HG03139 (cell line): ENCODE data around the gene C16orf95.
"Not testable (repeated sequence)": the region's sequence is repeated elsewhere in the genome, so short reads cannot be mapped to it uniquely, and the experiment has no call there.

Source experiments
- ATAC-seq: cut with Tn5 transposase; IDR thresholded peaks from one replicate; pipeline ENCODE4 v1.9.1; 2021; ENCODE audit not compliant: unreplicated experiment

The C16orf95 gene

DNA sequence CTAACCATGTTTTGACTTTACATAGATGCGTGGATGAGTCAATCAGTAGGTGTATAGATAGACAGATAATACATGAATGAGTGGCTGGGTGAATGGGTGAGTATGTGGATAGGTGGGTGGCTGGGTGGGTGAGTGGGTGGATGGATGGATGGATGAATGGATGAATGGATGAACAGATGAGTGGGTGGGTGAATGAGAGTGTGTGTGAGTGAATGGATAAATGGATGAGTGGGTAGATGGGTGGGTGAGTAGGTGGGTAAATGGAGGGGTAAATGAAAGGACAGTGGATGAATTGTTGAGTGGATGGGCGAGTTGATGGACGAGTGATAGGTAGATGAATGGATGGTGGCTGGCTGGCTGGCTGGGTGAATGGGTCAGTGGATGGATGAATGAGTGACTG lies 23.2 kb downstream of the C16orf95 start:
- ATAC-seq, result no peak

DNA sequence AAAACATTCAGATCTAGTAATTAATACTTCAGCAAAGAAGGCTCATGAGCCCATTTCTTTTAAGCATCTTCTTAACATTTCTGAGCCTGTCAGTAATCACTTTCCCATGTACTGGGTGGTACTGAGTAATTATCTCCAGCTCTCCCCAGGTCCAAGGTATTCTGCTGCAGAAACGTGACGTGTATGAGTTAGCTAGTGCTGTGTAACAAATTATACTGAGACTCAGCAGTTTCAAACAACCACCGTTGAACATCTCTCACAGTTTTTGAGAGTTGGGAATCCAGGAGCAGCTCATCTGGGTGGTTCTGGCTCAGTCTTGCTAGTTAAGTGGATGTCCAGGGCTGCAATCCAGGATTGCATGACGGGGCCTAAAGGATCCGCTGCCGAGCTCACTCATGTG lies 25.2 kb downstream of the C16orf95 start:
- no peak for ATAC-seq

- no peak for ATAC-seq
Observed at GRCh38 chr16:87288753-87289362, 28.3 kb downstream of the C16orf95 start.

DNA sequence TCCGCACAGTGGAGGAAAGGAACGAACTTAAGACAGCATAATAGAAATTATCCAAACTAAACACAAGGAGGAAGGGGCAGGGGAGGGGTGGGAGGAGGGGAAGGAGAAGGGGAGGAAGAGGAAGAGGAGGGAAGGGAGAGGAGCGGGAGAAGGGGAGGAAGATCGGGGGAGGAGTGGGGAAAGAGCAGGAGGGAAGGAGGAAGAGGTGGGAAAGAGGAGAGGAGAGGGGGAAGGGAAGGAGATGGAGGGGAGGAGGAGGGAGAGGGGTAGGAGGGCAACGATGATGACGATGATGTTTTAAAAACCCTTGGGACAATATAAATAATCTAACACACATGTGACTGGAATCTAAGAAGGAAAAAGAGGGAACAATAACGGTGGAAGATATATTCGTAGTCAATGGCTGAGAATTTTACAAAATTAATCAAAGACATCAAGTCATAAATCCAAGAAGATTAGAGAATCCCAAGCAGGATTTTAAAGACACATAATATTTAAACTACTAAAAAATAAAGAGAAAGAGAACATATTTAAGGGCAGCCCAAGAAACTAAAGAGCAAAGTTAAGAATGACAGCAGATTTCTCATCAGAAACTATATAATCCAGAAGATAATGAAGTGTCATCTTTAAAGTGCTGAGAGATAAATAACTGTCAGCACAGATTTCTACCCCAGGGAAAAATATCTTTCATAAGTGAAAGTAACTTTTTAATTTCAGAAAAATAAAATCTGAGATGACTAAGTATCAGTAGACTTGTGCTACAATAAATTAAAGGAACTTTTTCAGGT lies 30.2 kb downstream of the C16orf95 start:
- ATAC-seq, result no peak

- no peak for ATAC-seq
Observed at GRCh38 chr16:87284183-87284582, 33.0 kb downstream of the C16orf95 start.

- no peak for ATAC-seq
Observed at GRCh38 chr16:87279094-87279658, 38.0 kb downstream of the C16orf95 start.

GRCh38 chr16:87278191-87279093 lies 38.8 kb downstream of the C16orf95 start:
- ATAC-seq, result no peak

DNA sequence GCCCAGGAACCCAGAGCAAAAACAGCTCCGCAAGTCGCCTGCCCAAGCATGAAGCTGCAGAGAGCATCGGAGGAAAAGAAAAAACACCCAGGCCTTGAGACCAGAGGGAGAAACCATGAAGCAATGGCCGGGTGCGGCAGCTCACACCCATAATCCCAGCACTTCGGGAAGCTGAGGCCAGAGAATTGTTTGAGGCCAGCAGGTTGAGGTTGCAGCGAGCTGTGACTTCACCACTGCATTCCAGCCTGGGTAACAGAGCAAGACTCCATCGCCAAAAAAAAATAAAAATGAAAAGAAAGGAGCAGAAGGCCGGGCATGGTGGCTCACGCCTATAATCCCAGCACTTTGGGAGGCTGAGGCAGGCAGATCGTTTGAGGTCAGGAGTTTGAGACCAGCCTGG lies 40.3 kb downstream of the C16orf95 start:
- ATAC-seq, result no peak

- no peak for ATAC-seq
Observed at GRCh38 chr16:87276091-87276701, 41.0 kb downstream of the C16orf95 start.

GRCh38 chr16:87274794-87275193 lies 42.4 kb downstream of the C16orf95 start:
- ATAC-seq, result no peak

DNA sequence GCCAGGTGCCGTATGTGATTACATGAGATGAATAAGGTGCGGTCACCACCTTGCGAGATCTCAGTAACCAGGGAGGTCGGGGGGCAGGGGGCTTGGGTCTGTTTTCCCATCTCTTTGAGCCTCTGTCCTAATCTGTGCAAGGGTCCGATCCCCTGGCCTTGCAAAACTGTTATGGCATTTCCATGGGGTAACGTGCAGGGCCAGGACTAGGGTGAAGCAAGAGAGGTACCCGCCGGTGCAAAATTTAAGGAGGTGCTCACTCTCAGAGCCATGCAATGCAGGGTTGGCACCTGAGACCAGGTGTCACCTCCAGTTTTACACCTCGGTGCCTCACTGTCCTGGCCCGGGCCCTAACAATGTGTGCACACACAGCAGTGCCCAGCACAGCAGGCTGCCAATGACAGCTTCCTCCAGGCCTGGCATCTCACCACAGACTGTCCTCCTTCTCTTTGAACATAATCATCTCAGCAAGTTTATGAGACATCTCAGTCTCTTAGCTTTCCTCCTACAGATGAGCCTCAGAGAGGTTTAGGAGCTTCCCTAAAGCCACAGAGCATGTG lies 43.6 kb downstream of the C16orf95 start:
- ATAC-seq, result no peak

- ATAC-seq, result no peak
Observed at GRCh38 chr16:87271256-87271655, 45.9 kb downstream of the C16orf95 start.

DNA sequence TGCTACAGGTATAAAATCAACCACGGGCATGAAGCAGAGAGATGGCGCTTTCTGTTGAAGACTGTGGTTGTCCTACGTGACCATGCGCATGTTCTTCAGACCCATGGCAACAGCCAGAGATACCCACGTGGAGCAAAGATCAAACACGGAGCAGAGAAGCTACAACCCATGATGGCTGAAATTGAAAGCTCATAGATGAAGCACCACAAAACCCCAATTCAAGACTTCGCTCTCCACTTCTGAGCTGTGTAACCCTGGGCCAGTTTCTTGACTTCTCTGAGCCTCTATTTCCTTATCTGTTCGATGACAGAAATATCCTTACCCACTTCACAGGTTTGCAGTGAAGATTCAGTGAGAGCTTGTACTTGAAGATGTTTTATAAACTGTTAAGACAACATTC lies 49.6 kb downstream of the C16orf95 start:
- ATAC-seq, result no peak

DNA sequence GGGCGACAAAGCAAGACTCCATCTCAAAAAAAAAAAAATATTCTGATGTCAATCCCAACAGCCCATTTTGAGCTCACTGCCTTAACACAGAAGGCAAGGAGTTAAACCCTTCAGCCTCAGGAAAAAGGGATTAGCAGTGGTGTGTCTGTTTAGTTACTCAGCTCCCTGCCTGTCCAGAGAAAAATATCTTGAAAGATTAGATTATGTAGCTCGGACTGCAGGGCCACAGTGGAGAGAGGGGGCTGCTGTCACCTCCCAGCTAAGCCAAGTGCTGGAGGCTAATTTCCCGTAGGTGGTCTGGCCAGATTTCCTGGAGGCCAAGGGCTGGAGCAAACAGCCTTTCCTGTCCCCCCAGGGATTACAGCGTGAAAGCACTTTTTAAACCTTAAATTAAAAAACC lies 50.3 kb downstream of the C16orf95 start:
- ATAC-seq, result no peak

- no peak for ATAC-seq
Observed at GRCh38 chr16:87265261-87265660, 51.9 kb downstream of the C16orf95 start.

DNA sequence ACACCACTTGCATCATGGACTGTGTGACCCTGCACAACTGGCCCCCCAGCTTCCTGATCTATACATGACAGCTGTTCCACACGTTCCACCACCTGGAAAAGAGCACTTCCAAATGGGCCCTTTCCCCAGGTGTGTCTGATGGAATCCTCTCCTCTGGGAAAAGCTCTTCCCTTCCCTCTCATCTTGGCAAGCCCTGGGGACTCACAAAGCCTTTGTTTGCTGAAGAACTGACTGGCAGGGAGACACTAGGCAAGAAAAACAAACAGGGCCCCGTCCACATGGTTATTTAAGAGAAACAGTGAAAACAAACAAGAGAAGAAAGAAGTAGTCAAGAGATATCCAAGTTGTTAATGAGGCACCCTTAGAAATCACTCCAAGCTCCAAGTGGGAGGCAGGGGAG lies 52.6 kb downstream of the C16orf95 start:
- ATAC-seq, result no peak

- ATAC-seq, result no peak
Observed at GRCh38 chr16:87263418-87264052, 53.7 kb downstream of the C16orf95 start.

GRCh38 chr16:87259431-87259830 lies 57.8 kb downstream of the C16orf95 start:
- no peak for ATAC-seq

GRCh38 chr16:87258653-87259052 lies 58.5 kb downstream of the C16orf95 start:
- ATAC-seq, result not testable (repeated sequence)

DNA sequence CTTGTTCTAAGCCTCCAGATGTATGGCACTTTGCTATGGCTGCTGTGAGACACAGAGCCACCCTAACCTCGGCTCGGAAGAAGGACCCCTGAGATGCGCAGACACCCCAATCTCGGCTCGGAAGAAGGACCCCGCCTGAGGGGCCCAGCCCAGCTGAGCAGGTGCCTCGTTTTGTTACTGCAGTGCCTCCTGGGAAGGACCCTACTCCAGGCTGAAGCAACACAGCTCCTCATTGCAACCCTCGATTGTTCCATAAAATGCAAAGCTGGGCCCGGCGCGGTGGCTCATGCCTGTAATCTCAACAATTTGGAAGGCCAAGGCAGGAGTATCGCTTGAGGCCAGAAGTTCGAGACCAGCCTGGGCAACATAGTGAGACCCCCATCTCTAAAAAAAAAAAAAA lies 61.3 kb downstream of the C16orf95 start:
- ATAC-seq, result no peak
